Fibroblast of lung (primary cell): ENCODE measurements around the gene FOXC1. TPM values are rescaled to one million over a fixed set of nuclear protein-coding genes. Genes with fewer than 3 reads are reported as not detected.
A peak's percentile ranks its signal among the peaks of the same experiment; 100 is the strongest.

ENCODE experiments used
- DNase-seq, 2 donors: peaks; one replicate each; pipeline versions ENCODE4 v3.0.0 to v3.0.0-alpha.2; 2010; ENCODE audit warnings: low read depth in 2 of 2
- H2AFZ ChIP-seq: 2 replicates; pipeline ENCODE4 v1.5.1; 2012; ENCODE audit warnings: low read length, control low read depth, inconsistent platforms
- H3K27ac ChIP-seq: 2 replicates; pipeline ENCODE4 v1.5.1; 2011; ENCODE audit warnings: low read length, control low read depth; ENCODE audit not compliant: insufficient read depth
- H3K27me3 ChIP-seq: 2 replicates; pipeline ENCODE4 v1.5.1; 2011; ENCODE audit warnings: mild to moderate bottlenecking, low read length; ENCODE audit not compliant: control insufficient read depth, insufficient read depth
- H3K36me3 ChIP-seq: 2 replicates; pipeline ENCODE4 v1.5.1; 2011; ENCODE audit warnings: low read length; ENCODE audit not compliant: control insufficient read depth, insufficient read depth
- H3K4me1 ChIP-seq: 2 replicates; pipeline ENCODE4 v1.5.1; 2011; ENCODE audit warnings: low read length; ENCODE audit not compliant: control insufficient read depth, insufficient read depth; ENCODE audit errors: extremely low read depth
- H3K4me2 ChIP-seq: 2 replicates; pipeline ENCODE4 v1.5.1; 2011; ENCODE audit warnings: low read length, control low read depth; ENCODE audit not compliant: insufficient read depth; ENCODE audit errors: extremely low read depth
- H3K4me3 ChIP-seq, 4 experiments: fragments of 200-600 bp in 1 of 4; sonication (generic) in 1 of 4; replicated peaks in 1 of 4; 2 replicates each; pipeline ENCODE4 v1.5.1; 2011 to 2016; ENCODE audit warnings: low read length in 4 of 4, low read depth in 3 of 4, mild to moderate bottlenecking in 3 of 4, control low read depth in 2 of 4, inconsistent platforms in 1 of 4, mixed read lengths in 1 of 4; ENCODE audit not compliant: insufficient read depth in 1 of 4; ENCODE audit errors: control extremely low read depth in 1 of 4
- H3K79me2 ChIP-seq: 2 replicates; pipeline ENCODE4 v1.5.1; 2012; ENCODE audit warnings: mild to moderate bottlenecking, low read length, inconsistent platforms; ENCODE audit not compliant: control insufficient read depth, insufficient read depth
- H3K9ac ChIP-seq: 2 replicates; pipeline ENCODE4 v1.5.1; 2011; ENCODE audit warnings: mild to moderate bottlenecking, low read length, control low read depth; ENCODE audit not compliant: insufficient read depth
- H3K9me3 ChIP-seq: 2 replicates; pipeline ENCODE4 v1.5.1; 2012; ENCODE audit warnings: low read depth, low read length; ENCODE audit not compliant: control insufficient read depth, insufficient read depth
- H4K20me1 ChIP-seq: 2 replicates; pipeline ENCODE4 v1.5.1; 2011; ENCODE audit warnings: low read length; ENCODE audit not compliant: control insufficient read depth, insufficient read depth; ENCODE audit errors: extremely low read depth
- CTCF ChIP-seq, 2 donors: IDR thresholded peaks in 1 of 2; conservative IDR thresholded peaks in 1 of 2; 1 replicate in 1 of 2; 2 replicates in 1 of 2; pipeline ENCODE4 v1.5.1; 2011 to 2012; ENCODE audit warnings: low read length in 2 of 2, control low read depth in 1 of 2, inconsistent platforms in 1 of 2, low read depth in 1 of 2, mild to moderate bottlenecking in 1 of 2
- EZH2 ChIP-seq: IDR thresholded peaks from 2 replicates; pipeline ENCODE4 v1.5.1; 2012; ENCODE audit warnings: low read length, control low read depth, mild to moderate bottlenecking; ENCODE audit errors: missing control alignments
- polyA plus RNA-seq, 2 donors: library from polyadenylated mRNA; depleted of rRNA in 1 of 2; stranded (reverse) in 1 of 2; unstranded in 1 of 2; fragments of >200 nt; gene quantifications; 2 replicates each; pipeline ENCODE4 v1.2.1, GENCODE V29; 2011 to 2012; ENCODE audit warnings: missing spikeins in 1 of 2
- total RNA-seq: library from RNA; depleted of rRNA; stranded (reverse); fragments of >200 nt; gene quantifications from 2 replicates; pipeline ENCODE4 v1.2.1, GENCODE V29; 2014

FOXC1 gene
- total and polyA plus RNA-seq, 2 donors (not counting 1 experiment from before 2014, with no cell fraction given): 0.66 to 2.3 TPM

- no peaks in the 10 kb centered on the region for H3K9me3 ChIP-seq
- no peak for TF ChIP-seq EZH2
- peak; percentile 50 to 85 for TF ChIP-seq CTCF (conservative IDR thresholded peaks at IDR 0.05 in 1 of 2, IDR thresholded peaks at IDR 0.05 in 1 of 2; ENCODE audit: low read depth in 1 of 2, low read length in 2 of 2)
- no peaks in the 10 kb centered on the region for H3K79me2 ChIP-seq
- no peaks in the 10 kb centered on the region for H4K20me1 ChIP-seq
- H3K4me2 ChIP-seq: peak overlapping the region; percentile 62
- H3K36me3 ChIP-seq: no peaks in the 10 kb centered on the region
- H3K4me1 ChIP-seq: peaks cover 4% of the 10 kb centered on the region
- H3K9ac ChIP-seq: peak overlapping the region; percentile 7
- H3K4me3 ChIP-seq: peak overlapping the region in 2 of 4 experiments; percentile 26 to 46
- no peak overlapping the region for H3K27ac ChIP-seq
- DNase-seq: peak in 1 of 2 donors; percentile 35
- H3K27me3 ChIP-seq: peaks cover 75% of the 10 kb centered on the region
- H2AFZ ChIP-seq: no peak overlapping the region
Observed at GRCh38 chr6:1604158-1605003, 5.3 kb upstream of the FOXC1 start.

GRCh38 chr6:1605004-1605892 lies 4.5 kb upstream of the FOXC1 start:
- Histone ChIP-seq H3K79me2 (no peaks in the 10 kb centered on the region), H3K4me2 (no peak overlapping the region), H3K4me3 (peak overlapping the region in 1 of 4 experiments; percentile 46), H3K9ac (no peak overlapping the region), H3K4me1 (peaks cover 4% of the 10 kb centered on the region), H3K9me3 (no peaks in the 10 kb centered on the region), H3K27me3 (peaks cover 75% of the 10 kb centered on the region), H2AFZ (no peak overlapping the region), H3K27ac (no peak overlapping the region), H3K36me3 (no peaks in the 10 kb centered on the region), H4K20me1 (no peaks in the 10 kb centered on the region)
- TF ChIP-seq EZH2 (peak; percentile 95), CTCF (conservative IDR thresholded peaks at IDR 0.05 in 1 of 2, IDR thresholded peaks at IDR 0.05 in 1 of 2; ENCODE audit: low read depth in 1 of 2, low read length in 2 of 2) (no peak)
- no peak for DNase-seq
